Inferior parietal cortex (tissue), 1 donor: Measurements from ENCODE around the gene TEX261.
"Not testable (repeated sequence)": the region's sequence is repeated elsewhere in the genome, so short reads cannot be mapped to it uniquely, and the experiment has no call there.

Experiments
- DNase-seq: peaks from one replicate; pipeline ENCODE4 v3.0.0-alpha.2; 2016; ENCODE audit errors: extremely low spot score

The TEX261 gene

DNA sequence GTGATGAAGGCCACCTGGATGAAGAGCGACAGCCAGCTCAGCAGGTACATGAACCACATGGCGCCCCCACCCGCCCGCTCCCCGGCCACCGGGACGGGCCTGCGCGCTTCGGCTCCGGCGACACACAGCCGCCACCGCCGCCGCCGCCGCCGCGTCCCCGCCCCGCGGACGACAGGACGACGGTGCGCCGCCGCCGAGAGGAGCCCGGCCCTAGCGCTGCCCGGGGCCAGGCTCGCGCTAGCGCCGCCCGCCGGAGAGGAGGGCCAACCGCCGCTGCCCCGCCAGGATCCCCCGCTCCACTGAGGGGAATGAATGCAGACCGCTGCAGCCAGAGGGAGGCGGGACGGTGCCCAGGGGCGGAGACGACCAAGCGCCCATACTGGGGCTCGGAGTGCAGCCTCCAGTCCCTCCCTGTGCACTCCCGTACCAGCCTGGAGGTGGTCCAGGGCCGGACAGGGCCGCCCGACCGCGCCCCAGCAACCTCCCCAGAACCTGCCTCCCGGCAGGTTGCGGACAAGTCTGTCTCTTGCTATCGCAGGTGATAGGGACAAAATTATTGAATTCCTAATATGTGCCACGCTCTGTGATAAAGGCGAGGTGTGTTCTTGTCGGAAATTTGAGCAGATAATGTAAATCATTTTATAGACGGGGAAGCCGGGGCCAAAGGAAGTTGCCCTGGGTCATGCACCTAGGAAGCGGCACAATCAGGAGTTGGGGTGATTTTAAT, at the start of gene TEX261:
TSS of gene TEX261 (minus strand) at position 175 of the 727 bp plus-strand sequence. CDS start at position 59, 116 bp downstream.
- DNase-seq: peak; percentile 82

DNA sequence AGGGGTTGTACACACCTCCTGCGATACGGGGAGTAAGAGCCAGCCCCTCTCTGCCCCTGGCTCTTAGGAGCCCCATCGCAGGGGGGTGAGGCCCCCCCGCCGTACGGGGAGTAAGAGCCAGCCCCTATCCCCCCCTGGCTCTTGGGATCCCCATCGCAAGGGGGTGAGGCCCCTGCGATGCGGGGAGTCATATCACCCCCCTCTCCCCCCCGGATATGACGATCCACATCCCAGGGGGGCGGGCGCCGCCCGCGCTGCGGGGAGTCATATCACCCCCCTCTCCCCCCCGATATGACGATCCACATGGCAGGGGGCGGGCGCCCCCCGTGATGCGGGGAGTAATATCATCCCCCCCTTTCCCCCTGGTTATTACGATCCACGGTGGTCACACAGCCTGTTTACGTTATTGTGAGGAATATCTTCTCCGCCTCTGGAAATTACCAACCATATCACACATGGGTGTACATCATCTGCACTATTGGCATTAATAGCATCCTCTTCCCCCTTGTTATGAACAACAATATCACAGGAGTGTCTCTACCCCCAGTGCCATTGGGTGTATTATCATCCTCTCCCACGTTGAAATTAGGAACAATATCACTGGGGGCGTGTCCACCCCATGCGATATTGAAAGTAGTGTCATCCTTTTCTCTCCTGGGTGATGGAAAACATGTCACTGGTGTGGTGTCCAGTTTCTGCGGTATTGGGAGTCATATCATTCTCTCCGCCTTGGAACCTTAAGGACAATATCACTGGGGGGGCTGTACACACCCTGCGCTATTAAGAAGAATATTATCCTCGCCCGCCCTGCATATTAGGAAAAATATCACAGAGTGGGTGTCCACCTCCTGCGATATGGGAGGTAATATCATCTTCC, 49.1 kb upstream of the TEX261 start:
- no peak for DNase-seq

DNA sequence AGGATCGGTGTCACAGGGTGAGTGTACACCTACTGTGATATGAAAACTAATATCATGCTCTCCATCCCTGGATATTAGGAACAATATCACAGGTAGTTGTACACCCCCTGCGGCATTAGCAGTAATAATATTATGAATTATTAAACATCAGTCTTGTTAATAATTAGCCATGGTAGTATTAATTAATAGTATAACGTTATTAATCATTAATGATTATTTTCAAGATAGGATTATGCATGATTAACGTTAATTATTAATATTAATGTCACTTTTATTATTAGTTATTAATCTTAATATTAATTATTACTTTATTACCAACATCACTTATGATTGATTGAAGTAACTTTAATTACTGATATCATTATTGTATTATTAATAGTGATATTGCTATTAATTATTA, 47.6 kb upstream of the TEX261 start:
- DNase-seq: no peak

DNA sequence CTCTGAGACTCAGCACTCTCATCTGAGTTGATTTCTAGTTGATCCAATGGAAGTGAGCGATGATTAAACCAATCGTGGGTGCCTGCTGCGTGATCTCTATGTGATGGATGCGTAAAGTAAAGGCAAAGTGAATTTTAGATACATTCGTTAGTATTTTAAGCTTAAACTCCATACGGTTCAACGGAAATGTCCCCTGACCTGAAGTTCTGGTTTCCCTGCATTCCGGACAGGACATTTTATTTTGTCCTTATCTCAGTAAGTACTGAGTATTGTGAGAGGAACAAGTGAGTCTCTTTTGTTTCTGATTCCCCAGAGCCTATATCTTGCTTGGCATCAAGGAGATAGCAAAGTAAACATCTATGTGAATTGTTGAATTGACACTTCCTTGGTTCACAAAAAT, 41.6 kb upstream of the TEX261 start:
- not testable (repeated sequence) for DNase-seq

DNA sequence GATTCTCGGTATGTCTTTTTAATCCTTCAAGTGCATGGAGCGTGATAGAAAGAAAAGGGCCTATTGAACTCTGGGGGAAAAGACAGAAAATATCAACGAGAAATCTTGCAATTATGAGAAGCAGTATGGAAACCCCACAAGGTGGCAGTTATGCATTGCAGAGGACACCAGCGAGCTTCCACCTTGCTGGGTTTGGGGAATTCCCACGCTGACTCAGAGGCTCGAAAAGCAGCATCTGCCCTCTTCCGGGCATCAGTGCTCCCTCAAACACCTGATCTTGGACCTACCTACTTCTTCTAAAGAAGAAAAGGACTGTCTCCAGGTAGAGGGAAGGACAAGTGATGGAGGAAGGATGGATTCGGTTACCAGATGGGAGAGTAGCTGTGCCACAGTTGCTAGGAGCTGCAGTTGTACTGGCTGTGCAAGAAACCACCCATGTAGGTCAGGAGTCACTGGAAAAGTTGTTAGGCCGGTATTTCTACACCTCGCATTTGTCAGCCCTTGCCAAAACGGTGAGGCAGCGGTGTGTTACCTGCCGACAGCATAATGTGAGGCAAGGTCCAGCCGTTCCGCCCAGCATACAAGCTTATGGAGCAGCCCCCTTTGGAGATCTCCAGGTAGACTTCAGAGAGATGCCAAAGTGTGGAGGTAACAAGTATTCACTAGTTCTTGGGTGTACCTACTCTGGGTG, 29.0 kb upstream of the TEX261 start:
- not testable (repeated sequence) for DNase-seq

DNA sequence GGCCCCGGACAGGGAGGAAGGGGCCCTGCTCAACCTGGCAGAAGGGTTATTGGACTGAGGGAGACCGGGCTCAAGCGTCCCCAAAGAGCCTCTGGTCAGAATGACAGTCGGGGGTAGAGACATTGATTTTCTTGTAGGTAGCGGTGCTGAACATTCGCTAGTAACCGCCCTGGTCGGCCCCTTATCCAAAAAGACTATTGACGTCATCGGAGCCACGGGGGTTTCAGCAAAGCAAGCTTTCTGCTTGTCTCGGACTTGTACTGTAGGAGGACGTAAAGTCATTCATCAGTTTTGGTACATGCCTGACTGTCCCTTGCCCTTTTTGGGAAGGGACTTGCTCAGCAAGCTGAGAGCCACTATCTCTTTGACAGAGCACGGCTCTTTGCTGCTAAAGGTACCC, 26.7 kb upstream of the TEX261 start:
- DNase-seq: not testable (repeated sequence)

DNA sequence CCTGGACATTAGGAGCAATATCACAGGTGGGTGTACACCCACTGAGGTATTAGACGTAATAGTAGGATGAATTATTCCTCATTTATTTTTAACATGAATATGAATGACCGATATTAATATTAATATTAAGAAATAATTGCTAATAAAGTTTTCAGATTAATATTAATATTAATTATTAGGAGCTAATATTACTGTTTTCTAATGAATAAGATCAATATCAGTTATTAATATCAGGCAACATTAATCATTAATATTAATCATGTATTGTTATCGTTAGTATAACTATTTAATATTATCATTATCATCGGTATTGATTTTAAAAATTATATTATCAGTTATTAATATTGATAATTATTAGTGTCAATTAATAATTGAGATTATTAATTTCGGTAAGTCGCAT, 25.3 kb upstream of the TEX261 start:
- not testable (repeated sequence) for DNase-seq

DNA sequence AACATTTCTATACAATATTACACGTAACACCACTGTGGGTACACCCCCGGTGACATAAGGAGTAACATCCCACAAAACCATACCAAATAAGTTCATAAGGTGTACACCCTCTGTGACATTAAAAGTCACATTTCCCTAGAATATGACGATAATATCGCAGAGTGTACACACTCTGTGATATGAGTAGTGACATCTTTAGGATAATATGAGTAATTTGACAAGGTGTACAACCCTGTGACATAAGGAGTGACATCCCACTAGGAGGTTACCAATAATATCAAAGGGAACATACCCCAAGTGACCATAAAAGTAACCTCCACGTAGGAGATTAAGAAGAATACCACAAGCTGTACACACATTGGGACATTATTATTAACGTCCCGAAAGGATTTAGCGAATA, 24.0 kb upstream of the TEX261 start:
- DNase-seq: no peak

DNA sequence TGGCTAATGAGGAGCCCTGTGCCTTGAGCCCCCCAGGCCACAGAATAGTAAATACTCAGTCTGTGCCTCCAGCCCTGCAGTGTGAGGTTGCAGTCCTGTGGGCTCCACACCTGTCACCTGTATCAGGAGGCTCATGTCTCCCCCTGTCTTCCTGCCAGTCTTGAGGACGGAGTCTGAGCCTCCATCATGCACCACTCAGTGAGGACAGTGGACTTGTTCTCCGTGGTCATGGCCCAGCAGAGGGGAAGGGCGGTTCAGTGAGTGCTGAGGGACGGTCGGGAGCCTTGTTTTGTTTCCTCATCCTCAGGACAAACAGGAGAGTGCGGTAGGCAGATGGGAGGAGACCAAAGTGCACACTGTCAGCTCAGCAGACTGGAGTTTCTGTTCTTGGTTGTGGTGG, 17.1 kb upstream of the TEX261 start:
- DNase-seq: not testable (repeated sequence)

DNA sequence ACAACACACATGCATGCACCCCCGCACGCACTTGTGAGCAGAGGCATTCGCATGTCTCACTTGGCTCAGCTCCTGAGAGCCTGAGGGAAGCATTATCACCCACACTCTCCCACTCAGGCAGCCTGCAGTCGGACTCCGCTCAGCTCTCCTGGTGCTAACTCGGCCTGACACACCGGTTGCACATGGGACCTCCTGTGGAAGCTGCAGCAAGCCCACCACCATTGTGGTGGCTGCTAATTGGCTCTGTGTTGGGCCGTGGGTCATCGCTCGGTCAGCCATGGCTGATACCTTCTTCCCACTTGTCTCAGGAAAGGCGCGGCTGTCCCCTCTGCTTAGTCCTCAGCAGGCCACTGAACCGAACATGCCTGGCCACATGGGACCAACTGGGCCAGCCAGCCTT, 13.7 kb upstream of the TEX261 start:
- DNase-seq: no peak

DNA sequence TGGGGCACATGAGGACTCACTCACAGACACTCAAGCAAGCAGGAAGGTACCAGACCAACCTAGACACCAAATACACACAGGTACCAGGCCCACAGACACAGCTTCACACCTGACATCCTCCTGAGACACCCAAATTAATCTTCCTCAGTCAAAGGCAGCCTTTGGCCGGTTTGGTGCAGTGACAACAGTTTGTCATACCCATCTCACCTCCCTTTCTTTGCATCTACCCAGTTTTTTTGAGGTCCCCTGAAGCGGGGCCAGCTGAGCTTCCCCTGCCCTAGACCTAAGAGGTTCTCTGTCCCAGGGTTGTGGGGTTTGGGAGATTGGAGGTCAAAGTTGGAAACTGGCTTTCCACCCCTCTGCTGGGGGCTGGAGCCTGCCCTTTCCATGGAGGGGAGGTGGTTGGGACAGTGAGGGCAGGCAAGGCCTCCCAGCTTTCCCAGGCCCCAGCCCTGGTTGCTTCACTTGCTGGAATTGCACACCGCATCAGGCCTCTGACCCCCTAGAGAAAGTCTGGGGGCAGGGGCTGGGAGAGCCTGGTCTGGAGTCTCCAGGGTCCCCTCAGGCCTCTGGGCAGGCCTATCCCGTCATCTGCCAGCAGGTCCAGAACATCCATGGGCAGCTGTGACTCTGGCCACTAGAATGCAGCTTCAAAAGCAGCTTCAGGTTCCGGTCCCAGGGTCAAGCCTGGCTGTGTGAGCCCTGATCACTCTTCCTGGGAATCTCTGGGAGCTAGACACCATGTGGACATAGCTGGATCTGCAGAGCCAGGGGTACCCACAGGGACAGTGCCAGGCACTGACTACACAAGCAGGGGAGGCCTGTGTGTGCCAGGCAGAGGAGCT, 12.5 kb upstream of the TEX261 start:
- DNase-seq: no peak

DNA sequence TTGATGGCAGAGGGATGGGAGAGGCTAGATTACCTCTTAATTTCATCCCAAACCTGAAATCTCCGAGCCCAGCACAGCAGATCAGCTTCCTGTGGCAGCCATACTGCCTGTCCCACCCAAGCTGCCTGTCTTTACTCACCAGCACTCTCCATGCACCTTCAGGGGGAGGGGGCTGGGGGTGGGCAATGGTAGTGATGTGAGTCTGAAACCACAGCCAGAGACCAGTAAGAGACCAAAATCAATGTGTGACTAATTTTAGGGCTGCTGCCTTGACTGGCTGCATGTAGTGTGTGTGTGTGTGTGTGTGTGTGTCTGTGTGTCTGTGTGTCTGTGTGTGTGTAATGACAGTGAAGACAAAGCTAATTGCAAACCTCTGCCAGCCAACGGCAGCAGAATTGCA, 11.7 kb upstream of the TEX261 start:
- no peak for DNase-seq

DNA sequence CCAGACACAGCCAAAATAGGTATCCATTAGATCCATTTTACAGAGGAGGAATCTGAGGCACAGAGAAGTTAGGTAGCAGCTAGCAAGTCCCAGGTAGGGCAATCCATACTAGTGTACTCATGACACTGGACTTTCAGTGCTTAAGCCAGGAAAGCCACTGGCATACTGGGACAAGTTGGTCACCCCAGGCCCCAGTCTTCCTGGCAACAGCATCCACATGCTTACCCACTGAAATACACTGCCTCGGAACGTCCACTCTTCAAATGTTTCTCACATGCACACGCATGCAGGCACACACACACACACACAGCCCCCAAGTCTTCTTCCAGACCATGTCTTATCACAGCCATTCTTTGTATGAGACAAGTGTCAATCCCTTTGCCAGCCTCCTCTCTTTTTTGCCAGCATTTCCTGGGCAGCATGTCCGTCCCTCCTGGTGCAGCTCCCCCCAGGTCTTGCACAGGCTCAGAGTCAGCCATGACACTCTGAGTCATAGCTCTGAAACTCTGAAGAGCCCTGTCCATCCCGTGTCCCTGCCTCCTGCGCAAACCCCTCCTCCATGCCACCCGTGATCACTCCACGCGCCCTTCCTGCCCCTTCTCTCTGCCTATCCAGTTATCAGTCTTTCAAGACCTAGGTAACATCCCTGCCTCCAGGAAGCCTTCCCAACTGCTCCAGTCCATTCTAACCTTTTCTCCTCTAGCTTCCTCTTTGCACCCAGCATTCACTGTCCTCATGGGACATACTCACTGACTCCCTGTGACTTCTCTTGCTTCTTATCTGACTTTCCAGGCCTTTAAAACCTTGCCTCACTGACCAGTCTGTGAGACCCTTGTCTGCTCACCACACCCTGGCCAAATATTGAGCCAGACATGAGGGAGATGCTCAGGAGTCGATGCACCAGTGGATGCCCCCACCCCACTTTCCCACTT, 10.9 kb upstream of the TEX261 start:
- DNase-seq: no peak

DNA sequence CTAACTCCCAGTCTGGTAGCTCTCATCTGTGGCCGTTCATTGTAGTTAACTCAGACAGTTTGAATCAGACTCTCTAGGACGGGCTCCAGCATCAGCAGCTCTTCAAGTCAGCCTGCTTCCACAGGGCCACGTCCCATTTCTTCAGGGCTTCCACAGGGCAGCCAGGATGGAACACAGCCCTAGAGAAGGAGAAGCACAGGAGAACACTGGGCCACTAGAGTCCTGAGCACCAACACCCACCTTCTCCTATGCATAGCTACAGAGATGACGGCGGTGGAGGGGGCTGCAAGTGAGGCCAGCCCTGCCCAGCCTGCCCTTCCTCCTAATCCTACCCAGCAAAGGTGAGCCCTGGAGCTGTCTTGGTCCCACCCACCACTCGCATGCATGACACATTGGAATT, 10.2 kb upstream of the TEX261 start:
- no peak for DNase-seq

DNA sequence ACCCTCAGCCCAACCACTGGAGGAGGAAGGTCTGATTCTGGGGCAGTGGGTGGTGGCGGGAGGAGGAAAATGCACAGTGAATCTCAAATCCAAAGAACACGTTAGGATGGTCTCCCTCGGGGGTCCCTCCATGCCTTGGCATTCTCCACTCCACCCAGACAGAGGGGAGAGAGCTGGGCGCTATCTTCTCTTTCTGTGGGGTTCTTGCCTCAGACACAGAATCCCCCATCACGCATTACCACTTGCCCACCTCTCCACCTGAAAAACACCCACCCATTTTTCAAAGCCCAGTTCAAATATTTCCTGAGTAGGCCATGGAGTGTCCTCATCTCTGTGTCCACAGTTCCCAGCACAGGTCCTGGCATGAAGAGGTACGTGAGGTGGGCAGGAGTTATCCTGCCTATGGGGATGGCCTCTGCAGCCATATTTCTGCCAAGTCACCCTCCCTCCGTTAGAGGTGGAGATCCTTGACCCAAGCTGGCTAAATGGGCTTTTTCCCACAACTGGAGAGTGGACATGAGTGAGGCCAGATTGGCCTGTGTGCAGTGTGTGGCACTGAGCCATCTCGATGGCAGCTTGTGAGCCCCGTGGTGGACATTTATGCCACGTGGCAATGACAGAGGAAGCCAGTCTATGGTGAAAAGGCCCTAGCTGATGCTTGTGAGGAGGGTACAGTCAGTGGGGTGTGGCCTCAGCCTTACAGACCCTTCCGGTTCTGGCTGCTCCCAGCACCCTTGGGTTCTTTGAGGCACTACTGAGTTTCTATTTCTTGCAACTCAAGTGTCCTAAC, 9.5 kb upstream of the TEX261 start:
- no peak for DNase-seq

DNA sequence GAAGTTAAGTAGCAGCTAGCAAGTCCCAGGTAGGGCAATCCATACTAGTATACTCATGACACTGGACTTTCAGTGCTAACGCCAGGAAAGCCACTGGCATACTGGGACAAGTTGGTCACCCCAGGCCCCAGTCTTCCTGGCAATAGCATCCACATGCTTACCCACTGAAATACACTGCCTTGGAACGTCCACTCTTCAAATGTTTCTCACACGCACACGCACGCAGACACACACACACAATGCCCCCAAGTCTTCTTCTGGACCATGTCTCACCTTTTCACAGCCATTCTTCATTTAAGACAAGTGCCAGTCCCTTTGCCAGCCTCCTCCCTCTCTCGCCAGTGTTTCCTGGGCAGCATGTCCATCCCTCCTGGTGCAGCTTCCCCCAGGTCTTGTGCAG, 8.7 kb upstream of the TEX261 start:
- no peak for DNase-seq

DNA sequence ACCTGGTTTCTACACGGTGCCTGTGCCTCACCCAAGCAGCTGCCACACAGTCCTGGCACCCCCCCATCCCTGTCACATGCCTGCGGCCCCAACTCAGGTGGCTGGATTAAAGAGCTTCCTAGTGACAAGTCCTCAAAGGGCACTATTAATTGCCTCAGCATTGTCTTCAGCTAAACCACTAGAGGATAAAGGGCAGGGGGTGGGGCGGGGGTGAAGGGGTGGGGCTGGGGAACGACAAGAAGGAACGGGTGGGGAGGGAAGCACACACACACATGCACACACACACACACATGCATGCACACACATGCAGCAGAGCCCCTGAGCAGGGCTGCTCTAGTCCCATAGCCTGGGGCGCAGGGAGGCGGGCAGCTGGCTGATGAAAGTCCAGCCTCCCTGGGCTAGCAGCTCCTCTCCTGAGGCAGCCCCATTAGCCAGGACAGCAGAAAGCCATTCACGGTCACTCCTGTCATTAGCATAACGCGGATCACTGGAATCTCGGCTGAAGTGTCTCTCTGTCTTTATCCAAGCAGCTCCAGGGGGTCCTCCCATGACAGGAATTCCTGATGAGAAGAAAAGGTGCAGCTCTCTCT, 7.4 kb upstream of the TEX261 start:
- no peak for DNase-seq

DNA sequence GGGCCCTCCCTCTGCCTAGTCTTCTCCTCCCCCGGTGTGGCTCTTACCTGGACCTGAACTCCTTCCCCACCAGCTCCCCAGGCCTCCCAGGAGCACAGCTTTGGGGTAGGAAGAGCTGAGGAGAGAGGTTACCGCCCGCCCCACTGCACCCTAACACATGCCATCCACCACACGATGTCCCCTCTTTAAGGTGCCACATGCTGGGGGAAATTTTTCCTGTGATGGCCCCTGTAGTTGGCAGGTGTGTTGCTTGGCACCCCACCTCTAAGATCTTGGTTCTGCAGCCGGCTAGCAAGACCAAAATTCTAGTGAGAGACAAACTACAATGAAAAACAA, 6.9 kb upstream of the TEX261 start:
- no peak for DNase-seq
